Measurements from ENCODE around the gene TMEM150A. TPM values are rescaled to one million over a fixed set of nuclear protein-coding genes. Genes with fewer than 3 reads are reported as not detected.

Gene TMEM150A
- total and polyA plus RNA-seq, 2 of the 4 experiments (the other 2 are of a cell fraction), result 4.8 to 16.3 TPM

DNA sequence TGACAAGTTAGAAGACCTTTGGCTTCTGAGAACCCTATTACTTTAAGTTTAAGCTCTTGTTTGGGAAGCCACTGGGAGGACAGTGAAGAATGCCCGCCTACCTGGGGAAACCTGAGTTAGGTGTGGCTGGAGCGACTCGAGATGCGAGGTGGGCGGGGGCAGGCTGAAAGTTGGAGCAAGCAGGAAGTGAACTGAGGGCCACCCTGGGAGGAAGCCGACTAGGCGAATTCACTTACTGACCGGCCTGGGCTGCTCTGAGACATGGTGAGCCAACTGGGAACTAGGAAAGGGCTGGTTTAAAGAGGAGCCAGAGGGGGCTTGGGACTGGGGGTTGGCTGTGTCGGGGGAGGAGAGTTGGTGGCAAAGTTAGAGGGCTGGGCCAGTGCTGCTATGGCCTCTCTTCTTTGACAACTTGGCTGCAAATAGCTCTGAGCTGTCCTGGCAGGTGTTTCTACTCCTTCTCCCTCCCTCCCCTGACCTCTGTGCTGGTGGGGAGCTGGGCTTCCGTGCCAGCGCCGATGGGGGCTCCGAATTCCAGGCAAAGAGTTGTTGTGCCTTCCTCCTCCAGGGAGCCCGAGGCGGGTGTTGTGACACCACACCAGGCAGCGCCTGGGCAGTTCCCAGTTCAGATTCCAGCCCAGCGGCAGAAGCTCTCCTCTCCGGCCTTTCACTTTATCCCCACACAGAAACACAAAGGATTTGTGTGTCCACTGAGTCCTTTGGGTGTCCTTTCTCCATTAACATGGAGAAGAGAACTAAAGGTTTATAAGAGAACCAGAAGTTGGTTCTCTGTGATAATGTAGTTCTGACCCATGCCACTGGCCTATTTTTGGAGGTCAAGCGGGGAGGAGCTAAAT is 24.9 kb downstream of the TMEM150A start, which contains the start of gene VAMP8 (continued):
- TF ChIP-seq SMC3 (IDR thresholded peaks at IDR 0.05; ENCODE audit: low read depth, low read length) (no peak), RAD21 (IDR thresholded peaks at IDR 0.05; ENCODE audit: low read length) (no peak), BHLHE40 (IDR thresholded peaks at IDR 0.05; ENCODE audit: low read depth, low read length) (no peak)

DNA sequence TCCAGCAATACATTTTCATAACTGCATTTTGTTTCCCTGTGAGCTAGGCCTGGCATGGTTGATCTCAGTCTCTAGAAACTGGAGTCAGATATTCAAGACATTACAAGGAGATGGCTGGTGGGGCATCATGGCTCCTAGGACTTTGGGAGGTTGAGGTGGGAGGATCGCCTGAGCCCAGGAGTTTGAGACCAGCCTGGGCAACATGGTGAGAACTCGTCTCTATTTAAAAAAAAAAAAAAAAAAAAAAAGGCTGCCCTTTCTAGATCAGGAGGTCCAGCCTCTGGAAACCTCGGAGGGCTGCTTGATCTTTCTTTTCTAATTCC is 25.5 kb downstream of the TMEM150A start:
- no peak overlapping the region for H3K18ac ChIP-seq (ENCODE audit: low read depth, low read length)
- no peak overlapping the region for H3K4me2 ChIP-seq (ENCODE audit: low read depth, low read length)
- H2AFZ ChIP-seq (replicated peaks; ENCODE audit: low read length, poor library complexity), result no peak overlapping the region
- H3K9me3 ChIP-seq (ENCODE audit: control insufficient read depth, insufficient read depth, low read length), result no peaks in the 10 kb centered on the region
- dilution Hi-C loops (cut with HindIII; ENCODE audit: low sequenced_read_pairs, unreplicated experiment) (no loop called here), intact Hi-C loops (cut with micrococcal nuclease) (no loop called here), in situ Hi-C loops (cut with MboI; ENCODE audit: low sequenced_read_pairs) (no loop called here)
- ChIA-PET POLR2A (ENCODE audit: unreplicated experiment) (interaction anchor here (1.0 kb wide), 1 partner anchor 35 kb away, joined by 3 read pairs; the partner anchor contains the start of gene C2orf68), CTCF (no interaction called here)
- H3K56ac ChIP-seq (ENCODE audit: extremely low read depth, insufficient read depth, low read length), result no peak overlapping the region
- H4K91ac ChIP-seq (ENCODE audit: insufficient read depth, low read depth, low read length), result no peak overlapping the region
- no peak overlapping the region for H3K14ac ChIP-seq (replicated peaks; ENCODE audit: low read depth, low read length)
- DNase-seq, result no peak
- no peak overlapping the region for H3K4me3 ChIP-seq (ENCODE audit: insufficient read depth, low read depth, low read length)
- peaks cover 16% of the 10 kb centered on the region; the same call in 1 of the 2 replicates for H3K4me1 ChIP-seq (ENCODE audit: control insufficient read depth, insufficient read depth, low read length)
- H3K27me3 ChIP-seq (ENCODE audit: control insufficient read depth, insufficient read depth, low read length), result peaks cover 8% of the 10 kb centered on the region
- BruUV-seq (replicated peaks), result no TSS peak
- no peaks in the 10 kb centered on the region for H4K20me1 ChIP-seq (ENCODE audit: insufficient read depth, low read length)
- H2AK5ac ChIP-seq (ENCODE audit: low read depth, low read length), result no peak overlapping the region
- no peak for ATAC-seq (ENCODE audit: low read depth)
- no peak overlapping the region for H2BK15ac ChIP-seq (ENCODE audit: low read depth, low read length)
- H3K27ac ChIP-seq (ENCODE audit: insufficient read depth, low read length), result no peak overlapping the region
- H4K8ac ChIP-seq (ENCODE audit: low read depth in 2 of 2, low read length in 2 of 2), result no peak overlapping the region
- no peak overlapping the region for H2BK5ac ChIP-seq (ENCODE audit: low read depth, low read length, poor library complexity, severe bottlenecking)
- H2AK9ac ChIP-seq (replicated peaks; ENCODE audit: low read depth, low read length, poor library complexity), result no peak overlapping the region
- WGBS, 2 experiments (ENCODE audit: extremely low coverage in 2 of 2, insufficient read length in 1 of 2), result 67% methylated on average over 2 of the region's 3 CpGs; no CpG with 5 or more reads in 1 of the 2 experiments
- no peak overlapping the region for H3K23ac ChIP-seq (ENCODE audit: low read depth, low read length)
- H3K4ac ChIP-seq (ENCODE audit: low read depth, low read length), result no peak overlapping the region
- no peaks in the 10 kb centered on the region for H3K79me1 ChIP-seq (ENCODE audit: low read depth in 1 of 2, low read length in 2 of 2)
- no peak for TF ChIP-seq BHLHE40 (IDR thresholded peaks at IDR 0.05; ENCODE audit: low read depth, low read length)
- TF ChIP-seq, protein P1, sequence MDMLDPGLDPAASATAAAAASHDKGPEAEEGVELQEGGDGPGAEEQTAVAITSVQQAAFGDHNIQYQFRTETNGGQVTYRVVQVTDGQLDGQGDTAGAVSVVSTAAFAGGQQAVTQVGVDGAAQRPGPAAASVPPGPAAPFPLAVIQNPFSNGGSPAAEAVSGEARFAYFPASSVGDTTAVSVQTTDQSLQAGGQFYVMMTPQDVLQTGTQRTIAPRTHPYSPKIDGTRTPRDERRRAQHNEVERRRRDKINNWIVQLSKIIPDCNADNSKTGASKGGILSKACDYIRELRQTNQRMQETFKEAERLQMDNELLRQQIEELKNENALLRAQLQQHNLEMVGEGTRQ (IDR thresholded peaks at IDR 0.05; ENCODE audit: low read depth, low read length), result no peak
- no peaks in the 10 kb centered on the region for H3K36me3 ChIP-seq (ENCODE audit: control insufficient read depth, insufficient read depth, low read length)
- 0 out of 2 replicates have a peak, but pooled peaks cover 3% of the 10 kb centered on the region for H3K9me1 ChIP-seq (ENCODE audit: insufficient read depth, low read length)
- no peak overlapping the region for H2BK120ac ChIP-seq (ENCODE audit: low read depth, low read length)
- no peak overlapping the region for H3K9ac ChIP-seq (ENCODE audit: low read depth, low read length)
- H4K5ac ChIP-seq (ENCODE audit: low read depth, low read length), result no peak overlapping the region
- H2BK20ac ChIP-seq (ENCODE audit: low read depth, low read length), result no peak overlapping the region

All from IMR-90 (cell line).